ENCODE measurements around the gene THOC5.

- TF ChIP-seq, protein P1, sequence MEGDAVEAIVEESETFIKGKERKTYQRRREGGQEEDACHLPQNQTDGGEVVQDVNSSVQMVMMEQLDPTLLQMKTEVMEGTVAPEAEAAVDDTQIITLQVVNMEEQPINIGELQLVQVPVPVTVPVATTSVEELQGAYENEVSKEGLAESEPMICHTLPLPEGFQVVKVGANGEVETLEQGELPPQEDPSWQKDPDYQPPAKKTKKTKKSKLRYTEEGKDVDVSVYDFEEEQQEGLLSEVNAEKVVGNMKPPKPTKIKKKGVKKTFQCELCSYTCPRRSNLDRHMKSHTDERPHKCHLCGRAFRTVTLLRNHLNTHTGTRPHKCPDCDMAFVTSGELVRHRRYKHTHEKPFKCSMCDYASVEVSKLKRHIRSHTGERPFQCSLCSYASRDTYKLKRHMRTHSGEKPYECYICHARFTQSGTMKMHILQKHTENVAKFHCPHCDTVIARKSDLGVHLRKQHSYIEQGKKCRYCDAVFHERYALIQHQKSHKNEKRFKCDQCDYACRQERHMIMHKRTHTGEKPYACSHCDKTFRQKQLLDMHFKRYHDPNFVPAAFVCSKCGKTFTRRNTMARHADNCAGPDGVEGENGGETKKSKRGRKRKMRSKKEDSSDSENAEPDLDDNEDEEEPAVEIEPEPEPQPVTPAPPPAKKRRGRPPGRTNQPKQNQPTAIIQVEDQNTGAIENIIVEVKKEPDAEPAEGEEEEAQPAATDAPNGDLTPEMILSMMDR (IDR thresholded peaks at IDR 0.05; ENCODE audit: insufficient read depth, low read length, poor library complexity, severe bottlenecking) = no peak
- no peak for TF ChIP-seq EZH2phosphoT487 (conservative IDR thresholded peaks at IDR 0.05; ENCODE audit: low read length)
Observed at GRCh38 chr22:29541845-29542244, 11.7 kb downstream of the THOC5 start.
